Spleen (tissue), 11 donors: ENCODE measurements around the gene IL7R. TPM values are rescaled to one million over a fixed set of nuclear protein-coding genes. Genes with fewer than 3 reads are reported as not detected.
A peak's percentile ranks its signal among the peaks of the same experiment; 100 is the strongest.

Experiments
- DNase-seq: peaks from one replicate; pipeline ENCODE4 v3.0.0-alpha.2; 2020
- H3K27ac ChIP-seq, 8 donors: fragments of 200-600 bp; sonication (generic) in 7 of 8; 1 replicate in 4 of 8; 2 replicates in 4 of 8; pipeline versions ENCODE4 v1.5.0 to v1.8.0; 2016 to 2021; ENCODE audit warnings: inconsistent platforms in 4 of 8, mild to moderate bottlenecking in 4 of 8, moderate library complexity in 1 of 8
- H3K27me3 ChIP-seq, 7 donors: fragments of 200-600 bp; sonication (generic) in 6 of 7; replicated peaks in 1 of 7; 1 replicate in 4 of 7; 2 replicates in 3 of 7; pipeline versions ENCODE4 v1.5.0 to v1.8.0; 2016 to 2021; ENCODE audit warnings: inconsistent platforms in 3 of 7, mild to moderate bottlenecking in 1 of 7
- H3K36me3 ChIP-seq, 6 donors: fragments of 200-600 bp; sonication (generic) in 5 of 6; 1 replicate in 4 of 6; 2 replicates in 2 of 6; pipeline versions ENCODE4 v1.5.0 to v1.8.0; 2016 to 2021; ENCODE audit warnings: inconsistent platforms in 2 of 6
- H3K4me1 ChIP-seq, 6 donors: fragments of 200-600 bp; sonication (generic) in 5 of 6; 1 replicate in 3 of 6; 2 replicates in 3 of 6; pipeline versions ENCODE4 v1.5.0 to v1.8.0; 2016 to 2021; ENCODE audit warnings: inconsistent platforms in 3 of 6
- H3K4me3 ChIP-seq, 8 donors: fragments of 200-600 bp; sonication (generic) in 7 of 8; 1 replicate in 4 of 8; 2 replicates in 4 of 8; pipeline versions ENCODE4 v1.5.0 to v1.8.0; 2016 to 2021; ENCODE audit warnings: inconsistent platforms in 4 of 8, mild to moderate bottlenecking in 4 of 8, moderate library complexity in 2 of 8
- H3K9me3 ChIP-seq, 8 donors: fragments of 200-600 bp; sonication (generic) in 7 of 8; 1 replicate in 4 of 8; 2 replicates in 4 of 8; pipeline versions ENCODE4 v1.5.0 to v1.8.0; 2016 to 2021; ENCODE audit warnings: inconsistent platforms in 4 of 8
- POLR2A ChIP-seq, 3 donors: fragments of 450-650 bp; IDR thresholded peaks; one replicate each; pipeline ENCODE4 v1.5.1; 2017; ENCODE audit warnings: antibody characterized with exemption in 3 of 3, mild to moderate bottlenecking in 1 of 3
- POLR2AphosphoS5 ChIP-seq, 3 donors: sonication (generic); formaldehyde crosslinking; IDR thresholded peaks; one replicate each; pipeline ENCODE4 v1.5.1; 2017; ENCODE audit warnings: antibody characterized with exemption in 3 of 3
- WGBS, 5 donors: extraction: QIAGEN DNeasy Blood & Tissue Kit in 3 of 5; methylation state at CpG; one replicate each; pipeline versions ENCODE4 v1.1.5 to v1.1.7; 2013 to 2018; 5-methylcytosine and 5-hydroxymethylcytosine counted together
- intact Hi-C: fragments of 100-400 bp; cut with DNase I; formaldehyde crosslinking; loops from one replicate; pipeline ENCODE4 v1.15.0; 2023; ENCODE audit warnings: low total_unique reads
- polyA plus RNA-seq, 3 donors: library from polyadenylated mRNA; stranded (reverse); fragments of 200-250 nt; gene quantifications; one replicate each; pipeline ENCODE4 v1.2.1, GENCODE V29; 2013
- total RNA-seq, 7 donors: library from RNA; depleted of rRNA in 3 of 7; stranded (reverse); fragments of >200 nt in 3 of 7; fragmentation: NEBNext Ultra II Directional in 4 of 7; extraction: Animal tissue kit (Norgen Biotek cat#: 25700) in 4 of 7; gene quantifications; one replicate each; pipeline versions ENCODE4 v1.1.0 to v1.2.1, GENCODE V29; 2016 to 2021
- TF ChIP-seq, protein P1 (sequence below), 11 experiments: fragments of 200-600 bp in 7 of 11; fragments of 450-650 bp in 4 of 11; sonication (generic) in 4 of 11; IDR thresholded peaks in 8 of 11; conservative IDR thresholded peaks in 3 of 11; 1 replicate in 7 of 11; 2 replicates in 4 of 11; pipeline versions ENCODE4 v1.4.0 to v1.8.0; 2016 to 2021; ENCODE audit warnings: antibody characterized with exemption in 11 of 11, inconsistent platforms in 4 of 11, mild to moderate bottlenecking in 1 of 11
- donor health status: healthy with polysubstance abuse.
- donor health status: DM: no; HTN: no; CAD: no; lungs with moderate emphysema.
- donor health status: DM: no; HTN: no; CAD: no.
- donor health status: Bipolar disorder and iron deficiency.
- donor health status: healthy.
- donor health status: DM: no; HTN: no; CAD: no.
- donor health status: DM: yes; HTN: yes; CAD: no.

Gene IL7R
- total and polyA plus RNA-seq, 10 donors: 13.5 to 280 (median 96.0) TPM

DNA sequence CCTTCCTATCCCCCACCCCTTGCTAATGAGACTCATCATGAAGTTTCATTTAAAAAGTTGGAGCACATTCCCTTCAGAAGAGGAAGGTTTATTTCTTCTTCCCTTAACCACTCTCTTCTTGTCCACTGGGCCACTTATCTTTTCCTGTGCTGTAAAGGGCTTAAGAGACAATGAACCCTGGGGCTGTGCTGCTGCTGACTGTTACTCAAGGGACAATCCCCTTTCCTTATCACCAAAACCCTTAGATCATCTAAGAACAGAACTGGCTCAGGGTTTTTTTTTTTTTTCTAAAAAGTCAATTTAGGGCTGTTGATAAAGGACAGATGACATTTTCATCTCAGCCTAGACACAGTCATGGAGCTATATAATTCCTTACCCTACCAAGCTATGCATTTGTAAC, 52.1 kb downstream of the IL7R start:
- no peak overlapping the region for H3K4me3 ChIP-seq
- H3K9me3 ChIP-seq: peaks cover 0 to 12% (median 0%) of the 10 kb centered on the region in 8 donors
- no peak for DNase-seq
- no peaks in the 10 kb centered on the region for H3K27me3 ChIP-seq
- no peaks in the 10 kb centered on the region for H3K36me3 ChIP-seq
- intact Hi-C loops: no loop called here
- H3K4me1 ChIP-seq: no peaks in the 10 kb centered on the region
- H3K27ac ChIP-seq: no peak overlapping the region
- TF ChIP-seq POLR2AphosphoS5 (IDR thresholded peaks at IDR 0.05) (no peak), POLR2A (IDR thresholded peaks at IDR 0.05) (no peak)
- TF ChIP-seq, protein P1, sequence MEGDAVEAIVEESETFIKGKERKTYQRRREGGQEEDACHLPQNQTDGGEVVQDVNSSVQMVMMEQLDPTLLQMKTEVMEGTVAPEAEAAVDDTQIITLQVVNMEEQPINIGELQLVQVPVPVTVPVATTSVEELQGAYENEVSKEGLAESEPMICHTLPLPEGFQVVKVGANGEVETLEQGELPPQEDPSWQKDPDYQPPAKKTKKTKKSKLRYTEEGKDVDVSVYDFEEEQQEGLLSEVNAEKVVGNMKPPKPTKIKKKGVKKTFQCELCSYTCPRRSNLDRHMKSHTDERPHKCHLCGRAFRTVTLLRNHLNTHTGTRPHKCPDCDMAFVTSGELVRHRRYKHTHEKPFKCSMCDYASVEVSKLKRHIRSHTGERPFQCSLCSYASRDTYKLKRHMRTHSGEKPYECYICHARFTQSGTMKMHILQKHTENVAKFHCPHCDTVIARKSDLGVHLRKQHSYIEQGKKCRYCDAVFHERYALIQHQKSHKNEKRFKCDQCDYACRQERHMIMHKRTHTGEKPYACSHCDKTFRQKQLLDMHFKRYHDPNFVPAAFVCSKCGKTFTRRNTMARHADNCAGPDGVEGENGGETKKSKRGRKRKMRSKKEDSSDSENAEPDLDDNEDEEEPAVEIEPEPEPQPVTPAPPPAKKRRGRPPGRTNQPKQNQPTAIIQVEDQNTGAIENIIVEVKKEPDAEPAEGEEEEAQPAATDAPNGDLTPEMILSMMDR (IDR thresholded peaks at IDR 0.05 in 8 of 11, conservative IDR thresholded peaks at IDR 0.05 in 3 of 11): no peak

DNA sequence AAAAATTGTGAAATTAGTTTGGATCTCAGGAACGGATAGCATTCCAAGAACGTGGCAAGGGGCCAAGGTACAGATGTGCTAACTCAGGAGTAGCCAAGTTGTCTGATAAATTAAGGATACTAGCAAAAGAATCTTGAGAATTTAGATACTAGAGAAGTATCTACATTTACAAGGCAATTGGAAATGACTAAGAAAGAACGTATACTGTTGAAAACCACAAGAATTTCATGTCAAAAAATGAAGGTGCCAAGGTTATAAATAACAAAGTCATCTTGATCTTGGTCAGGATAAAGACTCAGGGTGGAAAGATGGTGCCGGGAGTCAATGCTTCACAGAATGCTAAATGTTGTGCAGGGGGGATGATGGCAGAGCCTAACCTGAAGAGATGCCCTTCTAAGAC, 62.5 kb downstream of the IL7R start:
- intact Hi-C loops: no loop called here
- H3K36me3 ChIP-seq: no peaks in the 10 kb centered on the region
- H3K9me3 ChIP-seq: peaks cover 0 to 9% (median 2%) of the 10 kb centered on the region in 8 donors
- DNase-seq: no peak
- H3K27me3 ChIP-seq: peaks cover 0 to 14% (median 0%) of the 10 kb centered on the region in 7 donors
- TF ChIP-seq POLR2A (IDR thresholded peaks at IDR 0.05) (no peak), POLR2AphosphoS5 (IDR thresholded peaks at IDR 0.05) (no peak)
- TF ChIP-seq, protein P1 (IDR thresholded peaks at IDR 0.05 in 8 of 11, conservative IDR thresholded peaks at IDR 0.05 in 3 of 11): no peak
- H3K27ac ChIP-seq: no peak overlapping the region
- H3K4me1 ChIP-seq: peaks cover 0 to under 1% (median 0%) of the 10 kb centered on the region in 6 donors
- no peak overlapping the region for H3K4me3 ChIP-seq
- WGBS, 5 donors: 52 to 62% (median 59%) methylated on average over 4 of the region's 4 CpGs

DNA sequence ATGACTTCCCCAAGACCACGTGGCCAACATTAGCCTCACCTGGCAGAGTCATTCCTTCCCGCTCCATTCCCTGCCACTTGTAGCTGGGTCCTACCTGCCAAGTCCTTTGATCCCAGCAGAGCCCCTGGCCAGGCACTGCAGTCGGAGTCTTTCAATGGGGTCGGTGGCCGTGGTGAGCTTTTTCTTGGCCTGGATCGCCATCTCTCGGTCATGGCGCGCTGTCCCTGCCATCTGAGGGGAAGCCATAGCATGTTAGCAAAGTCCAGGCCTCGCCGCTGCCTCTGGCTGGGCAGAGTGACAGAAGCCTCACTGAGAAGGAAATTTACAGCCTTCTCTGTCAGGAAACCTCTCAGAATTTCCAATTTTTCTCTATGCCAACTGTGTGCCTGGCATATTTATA, 64.2 kb downstream of the IL7R start:
- DNase-seq: peak; percentile 72
- intact Hi-C loops: no loop called here
- no peak for TF ChIP-seq POLR2AphosphoS5 (IDR thresholded peaks at IDR 0.05)
- TF ChIP-seq, protein P1 (IDR thresholded peaks at IDR 0.05 in 8 of 11, conservative IDR thresholded peaks at IDR 0.05 in 3 of 11): peak in 2 of 11 experiments; percentile 10 to 16

DNA sequence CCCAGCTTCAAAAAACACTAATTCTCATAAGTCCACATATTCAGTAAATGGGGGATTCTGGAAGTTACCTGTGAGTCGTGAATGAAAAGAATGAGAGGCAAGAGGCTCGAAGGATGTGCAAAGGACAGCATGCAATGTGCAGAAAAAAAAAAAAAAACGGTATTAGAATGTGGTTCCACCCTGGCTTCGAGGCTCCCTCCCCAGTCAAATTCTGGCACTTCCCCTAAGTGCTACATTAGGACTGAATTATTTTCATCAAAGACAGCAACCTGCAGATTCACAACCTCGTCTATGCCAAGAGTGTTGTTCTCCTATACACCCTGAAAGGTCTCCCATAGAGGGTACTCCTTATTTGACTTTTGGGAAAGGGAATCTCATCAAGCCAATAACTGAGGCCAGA, 65.2 kb downstream of the IL7R start:
- Histone ChIP-seq H3K27ac (no peak overlapping the region), H3K27me3 (peaks cover 0 to 39% (median 0%) of the 10 kb centered on the region in 7 donors), H3K4me1 (peaks cover 5 to 22% (median 14%) of the 10 kb centered on the region in 6 donors), H3K36me3 (no peaks in the 10 kb centered on the region), H3K9me3 (peaks cover 0 to 9% (median 2%) of the 10 kb centered on the region in 8 donors), H3K4me3 (no peak overlapping the region)
- intact Hi-C loops: no loop called here
- 44 to 57% (median 52%) methylated on average over 5 of the region's 5 CpGs for WGBS, 5 donors
- no peak for DNase-seq
- TF ChIP-seq, protein P1 (IDR thresholded peaks at IDR 0.05 in 8 of 11, conservative IDR thresholded peaks at IDR 0.05 in 3 of 11): no peak
- TF ChIP-seq POLR2A (IDR thresholded peaks at IDR 0.05) (no peak), POLR2AphosphoS5 (IDR thresholded peaks at IDR 0.05) (no peak)

More for the DNA sequence above, 64.2 kb downstream of the IL7R start:
- no peak overlapping the region for H3K27ac ChIP-seq
- WGBS, 5 donors: 73 to 84% (median 78%) methylated on average over 11 of the region's 11 CpGs
- H3K36me3 ChIP-seq: no peaks in the 10 kb centered on the region
- peaks cover 0 to 9% (median 2%) of the 10 kb centered on the region in 8 donors for H3K9me3 ChIP-seq
- peaks cover 5 to 16% (median 9%) of the 10 kb centered on the region in 6 donors for H3K4me1 ChIP-seq
- no peak overlapping the region for H3K4me3 ChIP-seq
- peaks cover 0 to 30% (median 0%) of the 10 kb centered on the region in 7 donors for H3K27me3 ChIP-seq
